ENCODE data around the gene ZNF148.
A peak's percentile ranks its signal among the peaks of the same experiment; 100 is the strongest.

GRCh38 chr3:125212509-125213363 lies 162.4 kb downstream of the ZNF148 start, which contains the start of gene SLC12A8:
- TF ChIP-seq POLR2A (IDR thresholded peaks at IDR 0.05), result peak in 2 of 3 donors; percentile 32 to 37
- TF ChIP-seq CTCF (IDR thresholded peaks at IDR 0.05), result no peak
